Liver (tissue), 9 donors: Measurements from ENCODE around the gene CFAP69. TPM values are rescaled to one million over a fixed set of nuclear protein-coding genes. Genes with fewer than 3 reads are reported as not detected.

ENCODE experiments used
- DNase-seq: peaks from one replicate; pipeline ENCODE4 v3.0.0-alpha.2; 2017; ENCODE audit warnings: low spot score
- H3K27ac ChIP-seq, 2 donors: one replicate each; pipeline ENCODE4 v1.7.0; 2013; ENCODE audit warnings: inconsistent platforms in 2 of 2, low read length in 2 of 2, control low read depth in 1 of 2, low read depth in 1 of 2, mild to moderate bottlenecking in 1 of 2
- H3K27me3 ChIP-seq, 4 donors: one replicate each; pipeline versions ENCODE4 v1.6.1 to v1.7.0; 2013; ENCODE audit warnings: low read length in 3 of 4, inconsistent platforms in 1 of 4, mild to moderate bottlenecking in 1 of 4, moderate library complexity in 1 of 4; ENCODE audit not compliant: control insufficient read depth in 4 of 4, insufficient read depth in 4 of 4
- H3K36me3 ChIP-seq, 4 donors: one replicate each; pipeline versions ENCODE4 v1.6.1 to v1.7.0; 2013; ENCODE audit warnings: low read length in 3 of 4, mild to moderate bottlenecking in 3 of 4, low read depth in 1 of 4, moderate library complexity in 1 of 4; ENCODE audit not compliant: control insufficient read depth in 4 of 4, insufficient read depth in 3 of 4
- H3K4me1 ChIP-seq, 4 donors: one replicate each; pipeline versions ENCODE4 v1.6.1 to v1.7.0; 2013; ENCODE audit warnings: low read length in 3 of 4, mild to moderate bottlenecking in 3 of 4, moderate library complexity in 1 of 4; ENCODE audit not compliant: control insufficient read depth in 4 of 4, insufficient read depth in 4 of 4
- H3K4me3 ChIP-seq, 3 donors: one replicate each; pipeline versions ENCODE4 v1.6.1 to v1.7.0; 2013; ENCODE audit warnings: low read length in 3 of 3, control low read depth in 1 of 3, low read depth in 1 of 3, mild to moderate bottlenecking in 1 of 3
- H3K9ac ChIP-seq, 2 donors: one replicate each; pipeline ENCODE4 v1.7.0; 2013; ENCODE audit warnings: low read length in 2 of 2, mild to moderate bottlenecking in 2 of 2, moderate library complexity in 2 of 2, control low read depth in 1 of 2, low read depth in 1 of 2
- H3K9me3 ChIP-seq, 4 donors: one replicate each; pipeline versions ENCODE4 v1.6.1 to v1.7.0; 2013; ENCODE audit warnings: low read length in 3 of 4; ENCODE audit not compliant: control insufficient read depth in 4 of 4
- EGR1 ChIP-seq, 2 donors: IDR thresholded peaks; 2 replicates each; pipeline ENCODE4 v1.6.1; 2016 to 2018; ENCODE audit warnings: antibody characterized with exemption in 2 of 2, low read depth in 2 of 2
- FOXA1 ChIP-seq: IDR thresholded peaks from 2 replicates; pipeline ENCODE4 v1.6.1; 2016; ENCODE audit warnings: antibody characterized with exemption
- FOXA2 ChIP-seq: IDR thresholded peaks from 2 replicates; pipeline ENCODE4 v1.6.1; 2016; ENCODE audit warnings: antibody characterized with exemption
- GABPA ChIP-seq, 2 donors: IDR thresholded peaks in 1 of 2; conservative IDR thresholded peaks in 1 of 2; 2 replicates each; pipeline ENCODE4 v1.6.1; 2016; ENCODE audit warnings: antibody characterized with exemption in 2 of 2, mild to moderate bottlenecking in 1 of 2, moderate library complexity in 1 of 2
- HNF4A ChIP-seq, 2 donors: conservative IDR thresholded peaks; 2 replicates each; pipeline ENCODE4 v1.6.1; 2016; ENCODE audit warnings: antibody characterized with exemption in 2 of 2, mild to moderate bottlenecking in 2 of 2
- HNF4G ChIP-seq: IDR thresholded peaks from 2 replicates; pipeline ENCODE4 v1.6.1; 2016; ENCODE audit warnings: antibody characterized with exemption
- NR2F2 ChIP-seq: IDR thresholded peaks from 2 replicates; pipeline ENCODE4 v1.6.1; 2016; ENCODE audit warnings: antibody characterized with exemption
- RAD21 ChIP-seq, 2 donors: IDR thresholded peaks; 2 replicates each; pipeline ENCODE4 v1.6.1; 2016; ENCODE audit warnings: antibody characterized with exemption in 2 of 2, mild to moderate bottlenecking in 2 of 2
- REST ChIP-seq: IDR thresholded peaks from 2 replicates; pipeline ENCODE4 v1.6.1; 2016; ENCODE audit warnings: antibody characterized with exemption, mild to moderate bottlenecking
- RXRA ChIP-seq, 2 donors: IDR thresholded peaks; 2 replicates each; pipeline ENCODE4 v1.6.1; 2017 to 2018; ENCODE audit warnings: antibody characterized with exemption in 2 of 2, mild to moderate bottlenecking in 1 of 2
- SP1 ChIP-seq: IDR thresholded peaks from 2 replicates; pipeline ENCODE4 v1.6.1; 2018; ENCODE audit warnings: antibody characterized with exemption, mild to moderate bottlenecking
- YY1 ChIP-seq: IDR thresholded peaks from 2 replicates; pipeline ENCODE4 v1.6.1; 2016; ENCODE audit warnings: antibody characterized with exemption, mild to moderate bottlenecking
- WGBS: extraction: QIAGEN DNeasy Blood & Tissue Kit; methylation state at CpG from one replicate; pipeline ENCODE4 v1.1.7; 2013; 5-methylcytosine and 5-hydroxymethylcytosine counted together
- polyA plus RNA-seq, 2 donors: library from polyadenylated mRNA; stranded (reverse) in 1 of 2; unstranded in 1 of 2; fragments of 200-250 nt in 1 of 2; fragments of >200 nt in 1 of 2; fragmentation: Nextera tagmentation in 1 of 2; extraction: Ambion mirVana in 1 of 2; gene quantifications; one replicate each; pipeline versions ENCODE4 v1.2.1 to v1.2.3, GENCODE V29; 2013 to 2015
- total RNA-seq, 2 donors: library from RNA; depleted of rRNA; stranded (reverse); fragments of >200 nt; gene quantifications; one replicate each; pipeline ENCODE4 v1.2.3, GENCODE V29; 2014
- TF ChIP-seq, protein P1 (sequence below): IDR thresholded peaks from 2 replicates; pipeline ENCODE4 v1.6.1; 2016; ENCODE audit warnings: antibody characterized with exemption
- TF ChIP-seq, protein P2 (sequence below): IDR thresholded peaks from 2 replicates; pipeline ENCODE4 v1.6.1; 2016; ENCODE audit warnings: antibody characterized with exemption
- TF ChIP-seq, protein P3 (sequence below): IDR thresholded peaks from 2 replicates; pipeline ENCODE4 v1.6.1; 2016; ENCODE audit warnings: antibody characterized with exemption
- TF ChIP-seq, protein P4 (sequence below): fragments of 150-350 bp; IDR thresholded peaks from 2 replicates; pipeline ENCODE4 v1.5.1; 2017; ENCODE audit warnings: improper control_type of control experiment, low read depth, low read length; ENCODE audit not compliant: missing input control
- donor health status: healthy.
- donor health status: healthy.
- donor health status: healthy.
- donor health status: healthy.
- donor health status: healthy.

CFAP69 gene
- total and polyA plus RNA-seq, 4 donors, result 1.2 to 11.7 (median 4.1) TPM

DNA sequence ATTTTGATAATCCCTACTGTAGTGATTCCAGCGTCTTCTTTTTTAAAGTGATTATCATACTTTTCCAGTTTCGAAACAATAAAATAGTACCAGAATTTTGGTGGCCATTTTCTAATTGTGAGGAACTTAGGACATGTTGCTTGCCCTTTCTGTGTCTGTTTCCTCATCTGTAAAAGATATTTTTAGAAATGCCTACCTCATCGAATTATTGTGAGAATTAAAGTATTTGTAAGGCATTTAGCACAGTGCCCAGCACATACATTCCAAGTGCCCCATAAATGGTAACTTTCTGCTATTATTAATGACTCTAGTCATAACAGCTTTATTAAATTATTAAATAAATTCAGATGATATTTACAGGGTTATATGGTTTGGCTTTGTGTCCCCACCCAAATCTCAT lies 3.7 kb downstream of the CFAP69 start:
- H3K4me1 ChIP-seq, result peaks cover 0 to 16% (median 13%) of the 10 kb centered on the region in 4 donors
- no peak overlapping the region for H3K27ac ChIP-seq
- DNase-seq, result no peak
- H3K9me3 ChIP-seq, result no peaks in the 10 kb centered on the region
- TF ChIP-seq EGR1 (IDR thresholded peaks at IDR 0.05; ENCODE audit: low read depth in 2 of 2), result no peak
- no peak for TF ChIP-seq RXRA (IDR thresholded peaks at IDR 0.05)
- no peak for TF ChIP-seq HNF4A (conservative IDR thresholded peaks at IDR 0.05)
- TF ChIP-seq, protein P1, sequence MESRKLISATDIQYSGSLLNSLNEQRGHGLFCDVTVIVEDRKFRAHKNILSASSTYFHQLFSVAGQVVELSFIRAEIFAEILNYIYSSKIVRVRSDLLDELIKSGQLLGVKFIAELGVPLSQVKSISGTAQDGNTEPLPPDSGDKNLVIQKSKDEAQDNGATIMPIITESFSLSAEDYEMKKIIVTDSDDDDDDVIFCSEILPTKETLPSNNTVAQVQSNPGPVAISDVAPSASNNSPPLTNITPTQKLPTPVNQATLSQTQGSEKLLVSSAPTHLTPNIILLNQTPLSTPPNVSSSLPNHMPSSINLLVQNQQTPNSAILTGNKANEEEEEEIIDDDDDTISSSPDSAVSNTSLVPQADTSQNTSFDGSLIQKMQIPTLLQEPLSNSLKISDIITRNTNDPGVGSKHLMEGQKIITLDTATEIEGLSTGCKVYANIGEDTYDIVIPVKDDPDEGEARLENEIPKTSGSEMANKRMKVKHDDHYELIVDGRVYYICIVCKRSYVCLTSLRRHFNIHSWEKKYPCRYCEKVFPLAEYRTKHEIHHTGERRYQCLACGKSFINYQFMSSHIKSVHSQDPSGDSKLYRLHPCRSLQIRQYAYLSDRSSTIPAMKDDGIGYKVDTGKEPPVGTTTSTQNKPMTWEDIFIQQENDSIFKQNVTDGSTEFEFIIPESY, result no peak
- no peak for TF ChIP-seq FOXA2
- no peak for TF ChIP-seq HNF4G
- TF ChIP-seq, protein P2, sequence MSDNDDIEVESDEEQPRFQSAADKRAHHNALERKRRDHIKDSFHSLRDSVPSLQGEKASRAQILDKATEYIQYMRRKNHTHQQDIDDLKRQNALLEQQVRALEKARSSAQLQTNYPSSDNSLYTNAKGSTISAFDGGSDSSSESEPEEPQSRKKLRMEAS, result no peak
- TF ChIP-seq, protein P3, sequence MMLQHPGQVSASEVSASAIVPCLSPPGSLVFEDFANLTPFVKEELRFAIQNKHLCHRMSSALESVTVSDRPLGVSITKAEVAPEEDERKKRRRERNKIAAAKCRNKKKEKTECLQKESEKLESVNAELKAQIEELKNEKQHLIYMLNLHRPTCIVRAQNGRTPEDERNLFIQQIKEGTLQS, result no peak
- TF ChIP-seq YY1, result no peak
- no peak for TF ChIP-seq GABPA (IDR thresholded peaks at IDR 0.05 in 1 of 2, conservative IDR thresholded peaks at IDR 0.05 in 1 of 2)
- no peak for TF ChIP-seq REST
- no peak for TF ChIP-seq FOXA1
- TF ChIP-seq NR2F2, result no peak
- no peak overlapping the region for H3K4me3 ChIP-seq
- H3K27me3 ChIP-seq, result no peaks in the 10 kb centered on the region
- no peaks in the 10 kb centered on the region for H3K36me3 ChIP-seq
- 89% methylated on average over 3 of the region's 3 CpGs for WGBS
- H3K9ac ChIP-seq, result no peak overlapping the region

DNA sequence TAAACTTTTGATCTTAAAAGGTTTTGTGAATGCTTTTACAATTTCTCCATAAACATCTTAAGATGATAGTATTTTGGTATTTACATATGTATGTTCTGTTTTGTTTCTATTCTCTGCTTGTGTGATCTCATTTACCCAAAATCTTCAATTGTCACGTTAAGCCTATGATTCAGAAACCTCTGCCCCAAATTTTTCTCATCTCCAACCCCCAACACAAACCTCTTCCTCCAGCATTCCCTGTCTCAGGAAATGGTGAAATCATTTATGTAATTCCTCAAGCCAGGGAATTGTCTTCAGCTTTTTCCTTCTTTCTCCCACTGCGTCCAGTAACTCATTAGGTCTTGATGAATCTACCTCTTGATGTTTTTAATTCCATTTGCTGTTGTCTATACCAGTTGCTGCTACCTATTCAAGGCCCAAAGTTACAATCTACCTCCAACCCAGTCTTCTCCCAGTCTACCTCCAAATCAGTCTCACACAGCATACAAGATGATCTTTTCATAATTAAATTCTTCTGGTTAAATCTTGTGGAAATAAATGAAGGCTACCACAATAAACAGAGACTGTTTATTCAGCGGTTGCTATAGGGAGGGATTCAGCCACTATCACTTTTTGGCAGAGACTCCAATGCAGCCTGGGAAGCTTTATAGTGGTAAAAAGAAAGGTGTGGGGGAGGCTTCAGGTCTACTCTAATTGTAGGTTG lies 5.8 kb downstream of the CFAP69 start:
- H3K36me3 ChIP-seq, result no peaks in the 10 kb centered on the region
- no peaks in the 10 kb centered on the region for H3K27me3 ChIP-seq
- H3K4me3 ChIP-seq, result no peak overlapping the region
- 82% methylated on average over 3 of the region's 3 CpGs for WGBS
- H3K27ac ChIP-seq, result no peak overlapping the region
- H3K9ac ChIP-seq, result no peak overlapping the region
- H3K9me3 ChIP-seq, result no peaks in the 10 kb centered on the region
- DNase-seq, result no peak
- H3K4me1 ChIP-seq, result peaks cover 0 to 8% (median 4%) of the 10 kb centered on the region in 4 donors
- TF ChIP-seq RAD21 (IDR thresholded peaks at IDR 0.05) (no peak), EGR1 (IDR thresholded peaks at IDR 0.05; ENCODE audit: low read depth in 2 of 2) (no peak), FOXA1 (no peak), NR2F2 (no peak), RXRA (IDR thresholded peaks at IDR 0.05) (no peak), HNF4G (no peak), SP1 (no peak), FOXA2 (no peak), YY1 (no peak), REST (no peak), HNF4A (conservative IDR thresholded peaks at IDR 0.05) (no peak)
- TF ChIP-seq, protein P4, sequence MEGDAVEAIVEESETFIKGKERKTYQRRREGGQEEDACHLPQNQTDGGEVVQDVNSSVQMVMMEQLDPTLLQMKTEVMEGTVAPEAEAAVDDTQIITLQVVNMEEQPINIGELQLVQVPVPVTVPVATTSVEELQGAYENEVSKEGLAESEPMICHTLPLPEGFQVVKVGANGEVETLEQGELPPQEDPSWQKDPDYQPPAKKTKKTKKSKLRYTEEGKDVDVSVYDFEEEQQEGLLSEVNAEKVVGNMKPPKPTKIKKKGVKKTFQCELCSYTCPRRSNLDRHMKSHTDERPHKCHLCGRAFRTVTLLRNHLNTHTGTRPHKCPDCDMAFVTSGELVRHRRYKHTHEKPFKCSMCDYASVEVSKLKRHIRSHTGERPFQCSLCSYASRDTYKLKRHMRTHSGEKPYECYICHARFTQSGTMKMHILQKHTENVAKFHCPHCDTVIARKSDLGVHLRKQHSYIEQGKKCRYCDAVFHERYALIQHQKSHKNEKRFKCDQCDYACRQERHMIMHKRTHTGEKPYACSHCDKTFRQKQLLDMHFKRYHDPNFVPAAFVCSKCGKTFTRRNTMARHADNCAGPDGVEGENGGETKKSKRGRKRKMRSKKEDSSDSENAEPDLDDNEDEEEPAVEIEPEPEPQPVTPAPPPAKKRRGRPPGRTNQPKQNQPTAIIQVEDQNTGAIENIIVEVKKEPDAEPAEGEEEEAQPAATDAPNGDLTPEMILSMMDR, result no peak
- TF ChIP-seq, protein P1, result no peak
- TF ChIP-seq, protein P3, result no peak
